AG09309 (cell line): Measurements from ENCODE around the gene SLC30A7.
"Not testable (repeated sequence)": the region's sequence is repeated elsewhere in the genome, so short reads cannot be mapped to it uniquely, and the experiment has no call there.

ENCODE experiments used
- DNase-seq: peaks from one replicate; pipeline ENCODE4 v3.0.0-alpha.2; 2010; ENCODE audit warnings: low read depth
- H3K4me3 ChIP-seq: 2 replicates; pipeline ENCODE4 v1.5.1; 2011; ENCODE audit warnings: mild to moderate bottlenecking, low read depth, low read length, moderate library complexity; ENCODE audit not compliant: control insufficient read depth
- CTCF ChIP-seq: IDR thresholded peaks from 2 replicates; pipeline ENCODE4 v1.5.1; 2011; ENCODE audit warnings: mild to moderate bottlenecking, low read depth, low read length, inconsistent platforms; ENCODE audit not compliant: insufficient read depth, control insufficient read depth; ENCODE audit errors: missing control alignments

The SLC30A7 gene

GRCh38 chr1:100950337-100950736 is 54.4 kb downstream of the SLC30A7 start:
- H3K4me3 ChIP-seq = no peak overlapping the region

GRCh38 chr1:100950781-100951180 is 54.9 kb downstream of the SLC30A7 start:
- no peak for TF ChIP-seq CTCF
- peak; percentile 48 for DNase-seq
- H3K4me3 ChIP-seq = no peak overlapping the region

More at GRCh38 chr1:100950337-100950736, 54.4 kb downstream of the SLC30A7 start:
- TF ChIP-seq CTCF = no peak
- DNase-seq = no peak

- DNase-seq = no peak
- no peak for TF ChIP-seq CTCF
Observed at GRCh38 chr1:100952104-100952745, 56.3 kb downstream of the SLC30A7 start.

GRCh38 chr1:100952970-100953369 is 57.1 kb downstream of the SLC30A7 start:
- not testable (repeated sequence) for DNase-seq, H3K4me3 ChIP-seq

More at GRCh38 chr1:100952104-100952745, 56.3 kb downstream of the SLC30A7 start:
- no peak overlapping the region for H3K4me3 ChIP-seq

GRCh38 chr1:100953960-100954730 is 58.3 kb downstream of the SLC30A7 start:
- no peak overlapping the region for H3K4me3 ChIP-seq
- no peak for TF ChIP-seq CTCF
- no peak for DNase-seq

- no peak overlapping the region for H3K4me3 ChIP-seq
- peak; percentile 88 for DNase-seq
- TF ChIP-seq CTCF = no peak
Observed at GRCh38 chr1:100955322-100955721, 59.4 kb downstream of the SLC30A7 start.

- no peak for TF ChIP-seq CTCF
- H3K4me3 ChIP-seq = no peak overlapping the region
- no peak for DNase-seq
Observed at GRCh38 chr1:100959502-100960060, 63.7 kb downstream of the SLC30A7 start.
